HFF-Myc (cell line): ENCODE results near the gene AMDHD2.

Experiments used
- DNase-seq: peaks from one replicate; pipeline ENCODE4 v3.0.0-alpha.2; 2011; ENCODE audit warnings: low read depth; ENCODE audit errors: extremely low read depth
- H3K4me3 ChIP-seq: replicated peaks from 2 replicates; pipeline ENCODE4 v1.5.1; 2011; ENCODE audit warnings: low read depth, mild to moderate bottlenecking, control low read depth, low read length
- CTCF ChIP-seq: IDR thresholded peaks from 2 replicates; pipeline ENCODE4 v1.5.1; 2012; ENCODE audit warnings: mild to moderate bottlenecking, low read depth, low read length, control low read depth; ENCODE audit errors: missing control alignments

Gene AMDHD2

GRCh38 chr16:2508722-2509400 lies 11.3 kb upstream of the AMDHD2 start:
- H3K4me3 ChIP-seq, result no peak overlapping the region
- no peak for TF ChIP-seq CTCF
- DNase-seq, result no peak

GRCh38 chr16:2511128-2511800 lies 8.9 kb upstream of the AMDHD2 start:
- no peak for TF ChIP-seq CTCF
- H3K4me3 ChIP-seq, result no peak overlapping the region
- DNase-seq, result no peak

GRCh38 chr16:2511996-2512734 lies 8.0 kb upstream of the AMDHD2 start:
- H3K4me3 ChIP-seq, result no peak overlapping the region
- TF ChIP-seq CTCF, result no peak
- no peak for DNase-seq

- DNase-seq, result no peak
- H3K4me3 ChIP-seq, result peak overlapping the region; percentile 70
- no peak for TF ChIP-seq CTCF
Observed at GRCh38 chr16:2512735-2513404, 7.3 kb upstream of the AMDHD2 start.

GRCh38 chr16:2513405-2514332 lies 6.5 kb upstream of the AMDHD2 start, which contains the start of gene ATP6V0C:
Gene ATP6V0C (plus strand): TSS chr16:2513952. CDS start chr16:2514104, 152 bp downstream.
- peak within 1 kb of the TSS; percentile 70 for H3K4me3 ChIP-seq
- TF ChIP-seq CTCF, result no peak
- peak; percentile 55 for DNase-seq
